NT2/D1 (cell line): Measurements from ENCODE around the gene KCNQ5.

Experiments
- YY1 ChIP-seq: IDR thresholded peaks from 2 replicates; pipeline ENCODE4 v1.6.1; 2011; ENCODE audit not compliant: insufficient read length, insufficient read depth
- ZNF274 ChIP-seq: IDR thresholded peaks from 2 replicates; pipeline ENCODE4 v1.6.1; 2011; ENCODE audit warnings: mild to moderate bottlenecking, low read depth, low read length

DNA sequence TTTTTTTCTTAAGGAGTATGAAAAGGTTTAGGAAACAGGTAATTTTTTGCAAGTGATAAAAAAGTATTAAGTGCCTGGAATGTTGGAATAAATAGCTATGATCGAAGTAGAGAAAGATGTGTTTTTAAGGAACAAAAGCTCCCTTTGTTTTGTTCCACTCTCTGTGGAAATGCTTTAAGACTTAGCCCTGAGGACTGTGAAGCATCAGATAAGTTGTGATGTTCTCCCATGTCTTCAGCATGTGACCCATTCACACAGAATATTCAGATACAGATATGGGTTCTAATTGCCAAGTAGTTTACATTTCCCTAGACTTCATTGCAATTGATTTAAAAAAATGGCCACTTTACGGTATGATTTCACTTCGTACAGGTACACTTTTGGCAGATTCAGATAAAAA, 80.6 kb downstream of the KCNQ5 start:
- TF ChIP-seq ZNF274 (no peak), YY1 (no peak)
